Measurements from ENCODE around the gene NOP9.

NOP9 gene

DNA sequence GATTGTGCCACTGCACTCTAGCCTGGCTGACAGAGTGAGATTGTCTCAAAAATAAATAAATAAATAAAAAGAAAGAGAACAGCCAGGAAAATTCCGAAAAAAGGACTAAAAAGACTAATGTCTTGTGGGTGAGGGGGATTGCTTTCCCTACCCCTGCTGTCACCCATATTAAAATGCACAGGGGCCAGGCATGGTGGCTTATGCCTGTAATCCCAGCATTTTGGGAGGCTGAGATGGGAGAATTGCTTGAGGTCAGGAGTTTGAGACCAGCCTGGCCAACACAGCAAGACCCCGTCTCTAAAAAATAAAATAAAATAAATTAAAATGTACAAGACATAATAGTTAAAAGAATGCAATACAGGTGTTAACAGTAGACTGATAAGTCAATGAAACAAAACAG is 6.1 kb upstream of the NOP9 start:
- H3K4me3 ChIP-seq (ENCODE audit: insufficient read length, low read depth), result no peak overlapping the region
- no peak for DNase-seq (ENCODE audit: low read depth, low spot score)
- peaks cover 48% of the 10 kb centered on the region for H3K36me3 ChIP-seq (ENCODE audit: insufficient read depth, insufficient read length, low read length)

GRCh38 chr14:24296341-24297157 is 3.1 kb upstream of the NOP9 start:
- Histone ChIP-seq H3K36me3 (ENCODE audit: insufficient read depth, insufficient read length, low read length) (peaks cover 36% of the 10 kb centered on the region), H3K4me3 (ENCODE audit: insufficient read length, low read depth) (no peak overlapping the region), H3K9ac (ENCODE audit: insufficient read length, low read depth) (no peak overlapping the region), H3K9me3 (ENCODE audit: insufficient read depth, low read length) (no peaks in the 10 kb centered on the region), H3K27me3 (ENCODE audit: insufficient read depth, insufficient read length) (no peaks in the 10 kb centered on the region), H3K4me1 (ENCODE audit: insufficient read depth, insufficient read length) (peaks cover 6% of the 10 kb centered on the region)
- TF ChIP-seq ZNF274 (IDR thresholded peaks at IDR 0.05; ENCODE audit: low read depth, low read length) (no peak), YY1 (IDR thresholded peaks at IDR 0.05; ENCODE audit: insufficient read depth, insufficient read length) (no peak), SUZ12 (IDR thresholded peaks at IDR 0.05; ENCODE audit: extremely low read depth, insufficient read depth, insufficient read length) (no peak)
- peak; percentile 28 for DNase-seq (ENCODE audit: low read depth, low spot score)

More for the DNA sequence above, 6.1 kb upstream of the NOP9 start:
- no peak for TF ChIP-seq ZNF274 (IDR thresholded peaks at IDR 0.05; ENCODE audit: low read depth, low read length)
- TF ChIP-seq YY1 (IDR thresholded peaks at IDR 0.05; ENCODE audit: insufficient read depth, insufficient read length), result no peak
- no peak for TF ChIP-seq SUZ12 (IDR thresholded peaks at IDR 0.05; ENCODE audit: extremely low read depth, insufficient read depth, insufficient read length)
- Histone ChIP-seq H3K9me3 (ENCODE audit: insufficient read depth, low read length) (no peaks in the 10 kb centered on the region), H3K4me1 (ENCODE audit: insufficient read depth, insufficient read length) (peaks cover 3% of the 10 kb centered on the region), H3K9ac (ENCODE audit: insufficient read length, low read depth) (no peak overlapping the region), H3K27me3 (ENCODE audit: insufficient read depth, insufficient read length) (no peaks in the 10 kb centered on the region)

DNA sequence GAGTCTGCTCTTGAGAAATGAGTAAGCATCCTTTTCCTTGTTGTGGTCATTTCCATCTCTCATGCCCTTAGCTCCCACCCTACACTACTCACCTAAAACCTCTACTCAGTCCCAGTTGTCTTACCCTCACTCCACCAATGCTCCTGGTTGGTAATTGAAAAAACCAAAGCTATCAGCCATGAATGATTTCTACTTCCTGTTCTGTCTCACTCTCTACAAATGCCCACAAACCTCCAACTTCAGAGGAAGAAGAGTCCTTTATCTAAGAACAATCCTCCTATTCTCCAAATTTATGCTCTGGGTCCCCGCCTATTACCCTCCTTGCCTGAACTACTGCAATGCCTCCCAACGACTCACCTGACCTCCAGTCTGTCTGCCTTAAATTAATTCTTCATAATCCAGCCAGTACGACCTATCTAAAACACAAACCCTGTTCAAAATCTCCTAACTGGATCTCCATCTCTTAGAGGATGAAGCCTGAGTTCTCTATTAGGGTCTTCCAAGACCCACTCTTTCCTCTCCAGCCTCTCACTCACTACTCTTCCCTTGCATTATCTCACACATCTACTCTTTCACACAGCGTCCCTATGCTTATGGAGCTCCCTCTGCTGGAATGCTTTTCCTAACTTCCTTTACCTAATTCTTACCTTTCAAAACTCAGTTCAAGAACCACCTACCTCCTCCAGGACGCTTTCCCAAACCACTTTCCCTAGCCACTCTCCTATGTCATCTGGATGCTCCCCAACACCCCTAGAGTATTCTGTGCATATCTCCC is 2.3 kb upstream of the NOP9 start:
- H3K4me1 ChIP-seq (ENCODE audit: insufficient read depth, insufficient read length), result peaks cover 6% of the 10 kb centered on the region
- no peak for DNase-seq (ENCODE audit: low read depth, low spot score)
- peaks cover 36% of the 10 kb centered on the region for H3K36me3 ChIP-seq (ENCODE audit: insufficient read depth, insufficient read length, low read length)
- H3K9me3 ChIP-seq (ENCODE audit: insufficient read depth, low read length), result no peaks in the 10 kb centered on the region
- H3K9ac ChIP-seq (ENCODE audit: insufficient read length, low read depth), result no peak overlapping the region
- no peak for TF ChIP-seq YY1 (IDR thresholded peaks at IDR 0.05; ENCODE audit: insufficient read depth, insufficient read length)
- no peak for TF ChIP-seq ZNF274 (IDR thresholded peaks at IDR 0.05; ENCODE audit: low read depth, low read length)
- no peaks in the 10 kb centered on the region for H3K27me3 ChIP-seq (ENCODE audit: insufficient read depth, insufficient read length)
- H3K4me3 ChIP-seq (ENCODE audit: insufficient read length, low read depth), result no peak overlapping the region

- H3K9me3 ChIP-seq (ENCODE audit: insufficient read depth, low read length), result no peaks in the 10 kb centered on the region
- peak overlapping the region; percentile 65 for H3K9ac ChIP-seq (ENCODE audit: insufficient read length, low read depth)
- H3K4me3 ChIP-seq (ENCODE audit: insufficient read length, low read depth), result peak overlapping the region; percentile 53
- no peak for DNase-seq (ENCODE audit: low read depth, low spot score)
- TF ChIP-seq ZNF274 (IDR thresholded peaks at IDR 0.05; ENCODE audit: low read depth, low read length) (no peak), SUZ12 (IDR thresholded peaks at IDR 0.05; ENCODE audit: extremely low read depth, insufficient read depth, insufficient read length) (no peak), YY1 (IDR thresholded peaks at IDR 0.05; ENCODE audit: insufficient read depth, insufficient read length) (no peak)
- H3K36me3 ChIP-seq (ENCODE audit: insufficient read depth, insufficient read length, low read length), result peaks cover 45% of the 10 kb centered on the region
- H3K4me1 ChIP-seq (ENCODE audit: insufficient read depth, insufficient read length), result peaks cover 6% of the 10 kb centered on the region
- no peaks in the 10 kb centered on the region for H3K27me3 ChIP-seq (ENCODE audit: insufficient read depth, insufficient read length)
Measured at GRCh38 chr14:24298892-24299254, 777 bp upstream of the NOP9 start.

GRCh38 chr14:24300326-24300980 is 803 bp downstream of the NOP9 start:
- no peak for DNase-seq (ENCODE audit: low read depth, low spot score)
- H3K36me3 ChIP-seq (ENCODE audit: insufficient read depth, insufficient read length, low read length), result peaks cover 59% of the 10 kb centered on the region

GRCh38 chr14:24304019-24304387 is 4.4 kb downstream of the NOP9 start:
- H3K4me3 ChIP-seq (ENCODE audit: insufficient read length, low read depth), result no peak overlapping the region
- H3K9ac ChIP-seq (ENCODE audit: insufficient read length, low read depth), result no peak overlapping the region
- H3K4me1 ChIP-seq (ENCODE audit: insufficient read depth, insufficient read length), result peaks cover 4% of the 10 kb centered on the region
- peaks cover 79% of the 10 kb centered on the region for H3K36me3 ChIP-seq (ENCODE audit: insufficient read depth, insufficient read length, low read length)
- no peaks in the 10 kb centered on the region for H3K9me3 ChIP-seq (ENCODE audit: insufficient read depth, low read length)
- TF ChIP-seq YY1 (IDR thresholded peaks at IDR 0.05; ENCODE audit: insufficient read depth, insufficient read length) (no peak), ZNF274 (IDR thresholded peaks at IDR 0.05; ENCODE audit: low read depth, low read length) (no peak), SUZ12 (IDR thresholded peaks at IDR 0.05; ENCODE audit: extremely low read depth, insufficient read depth, insufficient read length) (no peak)
- DNase-seq (ENCODE audit: low read depth, low spot score), result no peak
- H3K27me3 ChIP-seq (ENCODE audit: insufficient read depth, insufficient read length), result no peaks in the 10 kb centered on the region

More at GRCh38 chr14:24300326-24300980, 803 bp downstream of the NOP9 start:
- Histone ChIP-seq H3K9me3 (ENCODE audit: insufficient read depth, low read length) (no peaks in the 10 kb centered on the region), H3K4me1 (ENCODE audit: insufficient read depth, insufficient read length) (peaks cover 6% of the 10 kb centered on the region), H3K9ac (ENCODE audit: insufficient read length, low read depth) (peak overlapping the region; percentile 65), H3K27me3 (ENCODE audit: insufficient read depth, insufficient read length) (no peaks in the 10 kb centered on the region), H3K4me3 (ENCODE audit: insufficient read length, low read depth) (peak overlapping the region; percentile 53)
- TF ChIP-seq SUZ12 (IDR thresholded peaks at IDR 0.05; ENCODE audit: extremely low read depth, insufficient read depth, insufficient read length) (no peak), ZNF274 (IDR thresholded peaks at IDR 0.05; ENCODE audit: low read depth, low read length) (no peak), YY1 (IDR thresholded peaks at IDR 0.05; ENCODE audit: insufficient read depth, insufficient read length) (no peak)

DNA sequence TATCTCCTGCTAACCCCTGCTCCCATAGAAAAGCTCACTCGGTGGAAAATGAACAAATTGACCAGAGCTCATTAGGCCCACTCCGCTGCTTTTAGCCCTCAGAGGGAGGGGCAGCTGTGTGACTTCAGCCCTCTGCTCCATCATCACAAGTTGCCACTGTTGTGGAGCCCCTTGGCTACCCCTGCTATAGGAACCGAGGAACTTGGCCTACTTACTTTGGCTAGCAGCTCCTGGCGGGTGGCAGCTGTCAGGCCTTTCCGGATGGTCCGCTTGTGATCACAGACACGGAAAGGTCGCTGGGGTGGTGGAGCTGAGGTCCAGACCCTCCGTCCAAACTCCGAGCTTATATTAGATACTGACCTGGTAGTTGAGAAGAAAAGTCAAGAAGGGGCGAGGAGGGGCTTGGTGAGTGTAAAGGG is 7.5 kb downstream of the NOP9 start:
- peaks cover 93% of the 10 kb centered on the region for H3K36me3 ChIP-seq (ENCODE audit: insufficient read depth, insufficient read length, low read length)
- H3K9ac ChIP-seq (ENCODE audit: insufficient read length, low read depth), result no peak overlapping the region
- no peak for DNase-seq (ENCODE audit: low read depth, low spot score)
- TF ChIP-seq YY1 (IDR thresholded peaks at IDR 0.05; ENCODE audit: insufficient read depth, insufficient read length) (no peak), ZNF274 (IDR thresholded peaks at IDR 0.05; ENCODE audit: low read depth, low read length) (no peak), SUZ12 (IDR thresholded peaks at IDR 0.05; ENCODE audit: extremely low read depth, insufficient read depth, insufficient read length) (no peak)
- peaks cover 4% of the 10 kb centered on the region for H3K4me1 ChIP-seq (ENCODE audit: insufficient read depth, insufficient read length)
- H3K4me3 ChIP-seq (ENCODE audit: insufficient read length, low read depth), result no peak overlapping the region
- H3K9me3 ChIP-seq (ENCODE audit: insufficient read depth, low read length), result no peaks in the 10 kb centered on the region
- H3K27me3 ChIP-seq (ENCODE audit: insufficient read depth, insufficient read length), result no peaks in the 10 kb centered on the region

Measured in NT2/D1 (cell line).